ENCODE measurements around the gene C6orf120.

The C6orf120 gene

GRCh38 chr6:169710009-169710408, 8.1 kb downstream of the C6orf120 start:
- H3K4me1 ChIP-seq (ENCODE audit: control insufficient read depth in 1 of 2, insufficient read depth in 1 of 2, low read depth in 1 of 2, low read length in 1 of 2): no peaks in the 10 kb centered on the region
- peaks cover 10% of the 10 kb centered on the region for H3K36me3 ChIP-seq
- H3K4me3 ChIP-seq (ENCODE audit: low read depth in 1 of 2, low read length in 1 of 2): no peak overlapping the region
- TF ChIP-seq CTCF (IDR thresholded peaks at IDR 0.05): no peak
- H3K27ac ChIP-seq: no peak overlapping the region
- no peaks in the 10 kb centered on the region for H3K27me3 ChIP-seq
- H3K9me3 ChIP-seq: no peaks in the 10 kb centered on the region

GRCh38 chr6:169714178-169714577, 12.3 kb downstream of the C6orf120 start:
- H3K36me3 ChIP-seq: peaks cover 8% of the 10 kb centered on the region
- no peak overlapping the region for H3K4me3 ChIP-seq (ENCODE audit: low read depth in 1 of 2, low read length in 1 of 2)
- no peak for TF ChIP-seq CTCF (IDR thresholded peaks at IDR 0.05)
- no peak overlapping the region for H3K27ac ChIP-seq
- H3K9me3 ChIP-seq: no peaks in the 10 kb centered on the region
- no peaks in the 10 kb centered on the region for H3K27me3 ChIP-seq
- no peaks in the 10 kb centered on the region for H3K4me1 ChIP-seq (ENCODE audit: control insufficient read depth in 1 of 2, insufficient read depth in 1 of 2, low read depth in 1 of 2, low read length in 1 of 2)

GRCh38 chr6:169714595-169714994, 12.7 kb downstream of the C6orf120 start:
- Histone ChIP-seq H3K4me3 (ENCODE audit: low read depth in 1 of 2, low read length in 1 of 2) (no peak overlapping the region), H3K9me3 (no peaks in the 10 kb centered on the region), H3K36me3 (peaks cover 8% of the 10 kb centered on the region), H3K27me3 (no peaks in the 10 kb centered on the region), H3K4me1 (ENCODE audit: control insufficient read depth in 1 of 2, insufficient read depth in 1 of 2, low read depth in 1 of 2, low read length in 1 of 2) (no peaks in the 10 kb centered on the region), H3K27ac (no peak overlapping the region)
- no peak for TF ChIP-seq CTCF (IDR thresholded peaks at IDR 0.05)

- Histone ChIP-seq H3K36me3 (peaks cover 4% of the 10 kb centered on the region), H3K27me3 (peaks cover 14% of the 10 kb centered on the region), H3K4me3 (ENCODE audit: low read depth in 1 of 2, low read length in 1 of 2) (no peak overlapping the region), H3K27ac (no peak overlapping the region), H3K4me1 (ENCODE audit: control insufficient read depth in 1 of 2, insufficient read depth in 1 of 2, low read depth in 1 of 2, low read length in 1 of 2) (peaks cover 6 to 10% of the 10 kb centered on the region in 2 experiments), H3K9me3 (no peaks in the 10 kb centered on the region)
- no peak for TF ChIP-seq CTCF (IDR thresholded peaks at IDR 0.05)
These were observed 17.2 kb downstream of the C6orf120 start for GRCh38 chr6:169719117-169719516.

GRCh38 chr6:169720207-169720855, 18.4 kb downstream of the C6orf120 start:
- no peak for TF ChIP-seq CTCF (IDR thresholded peaks at IDR 0.05)
- Histone ChIP-seq H3K4me1 (ENCODE audit: control insufficient read depth in 1 of 2, insufficient read depth in 1 of 2, low read depth in 1 of 2, low read length in 1 of 2) (peaks cover 15 to 17% of the 10 kb centered on the region in 2 experiments), H3K9me3 (no peaks in the 10 kb centered on the region), H3K4me3 (ENCODE audit: low read depth in 1 of 2, low read length in 1 of 2) (no peak overlapping the region), H3K36me3 (peaks cover 4% of the 10 kb centered on the region), H3K27me3 (peaks cover 27% of the 10 kb centered on the region), H3K27ac (no peak overlapping the region)
